IMR-90 (cell line): ENCODE results near the gene NEDD4L. TPM values are rescaled to one million over a fixed set of nuclear protein-coding genes. Genes with fewer than 3 reads are reported as not detected.

ENCODE experiments used
- ATAC-seq: fragments of 200-7000 bp; cut with Tn5 transposase; 2 replicates; pipeline ENCODE4 v1.9.1; 2020; ENCODE audit warnings: low read depth, mild to moderate bottlenecking, moderate library complexity
- BruUV-seq: library from RNA; stranded (reverse); fragments of 400-500 nt; replicated peaks from 2 replicates; lab custom pipeline; 2021; lab: Mats Ljungman, UMichigan
- CTCF ChIA-PET: fragments of 300-600 bp; formaldehyde crosslinking; extraction: SDS; loops from one replicate; lab custom pipeline; 2021; ENCODE audit warnings: antibody characterized with exemption; lab: Yijun Ruan, JAX
- POLR2A ChIA-PET: fragments of 300-600 bp; sonication (Branson Sonifier 250); formaldehyde crosslinking; loops from one replicate; lab custom pipeline; 2022; ENCODE audit warnings: antibody characterized with exemption; ENCODE audit not compliant: unreplicated experiment; lab: Charles Lee
- DNase-seq: peaks from one replicate; pipeline ENCODE4 v3.0.0; 2013
- H2AFZ ChIP-seq: replicated peaks from 2 replicates; pipeline ENCODE3; 2013; ENCODE audit warnings: low read length, mild to moderate bottlenecking; ENCODE audit not compliant: poor library complexity
- H2AK5ac ChIP-seq: 2 replicates; pipeline ENCODE4 v1.6.1; 2013; ENCODE audit warnings: low read depth, low read length, inconsistent platforms
- H2AK9ac ChIP-seq: replicated peaks from 2 replicates; pipeline ENCODE3; 2013; ENCODE audit warnings: mild to moderate bottlenecking, low read depth, low read length, moderate library complexity; ENCODE audit not compliant: poor library complexity
- H2BK120ac ChIP-seq: 2 replicates; pipeline ENCODE4 v1.6.1; 2013; ENCODE audit warnings: low read depth, low read length, inconsistent platforms
- H2BK15ac ChIP-seq: 3 replicates; pipeline ENCODE4 v1.6.1; 2013; ENCODE audit warnings: low read depth, low read length, inconsistent platforms
- H2BK20ac ChIP-seq: 2 replicates; pipeline ENCODE4 v1.6.1; 2013; ENCODE audit warnings: low read depth, mild to moderate bottlenecking, inconsistent platforms, low read length, moderate library complexity
- H2BK5ac ChIP-seq: 2 replicates; pipeline ENCODE4 v1.6.1; 2013; ENCODE audit warnings: mild to moderate bottlenecking, low read depth, low read length, inconsistent platforms; ENCODE audit not compliant: poor library complexity, severe bottlenecking
- H3K14ac ChIP-seq: replicated peaks from 2 replicates; pipeline ENCODE4 v1.6.1; 2013; ENCODE audit warnings: low read depth, low read length, inconsistent platforms
- H3K18ac ChIP-seq: 2 replicates; pipeline ENCODE4 v1.6.1; 2013; ENCODE audit warnings: low read depth, low read length, control low read depth
- H3K23ac ChIP-seq: 2 replicates; pipeline ENCODE4 v1.6.1; 2013; ENCODE audit warnings: low read depth, low read length, inconsistent platforms
- H3K27ac ChIP-seq: 2 replicates; pipeline ENCODE4 v1.5.1; 2013; ENCODE audit warnings: mild to moderate bottlenecking, control low read depth, low read length; ENCODE audit not compliant: insufficient read depth
- H3K27me3 ChIP-seq: 2 replicates; pipeline ENCODE4 v1.6.1; 2013; ENCODE audit warnings: low read length; ENCODE audit not compliant: control insufficient read depth, insufficient read depth
- H3K36me3 ChIP-seq: 2 replicates; pipeline ENCODE4 v1.6.1; 2013; ENCODE audit warnings: low read length, mixed read lengths; ENCODE audit not compliant: control insufficient read depth, insufficient read depth
- H3K4ac ChIP-seq: 2 replicates; pipeline ENCODE4 v1.6.1; 2013; ENCODE audit warnings: low read depth, low read length, inconsistent platforms
- H3K4me1 ChIP-seq: 2 replicates; pipeline ENCODE4 v1.6.1; 2013; ENCODE audit warnings: low read length, mixed read lengths; ENCODE audit not compliant: control insufficient read depth, insufficient read depth
- H3K4me2 ChIP-seq: 2 replicates; pipeline ENCODE4 v1.6.1; 2013; ENCODE audit warnings: low read depth, mild to moderate bottlenecking, control low read depth, low read length, moderate library complexity
- H3K4me3 ChIP-seq: 2 replicates; pipeline ENCODE4 v1.5.1; 2013; ENCODE audit warnings: low read depth, mild to moderate bottlenecking, control low read depth, low read length, moderate library complexity; ENCODE audit not compliant: insufficient read depth
- H3K56ac ChIP-seq: 2 replicates; pipeline ENCODE4 v1.6.1; 2013; ENCODE audit warnings: low read length, inconsistent platforms; ENCODE audit not compliant: insufficient read depth; ENCODE audit errors: extremely low read depth
- H3K79me1 ChIP-seq, 2 experiments: 2 replicates each; pipeline ENCODE4 v1.6.1; 2013; ENCODE audit warnings: low read length in 2 of 2, inconsistent platforms in 1 of 2, low read depth in 1 of 2
- H3K9ac ChIP-seq: 2 replicates; pipeline ENCODE4 v1.6.1; 2013; ENCODE audit warnings: low read depth, low read length, control low read depth
- H3K9me1 ChIP-seq: 2 replicates; pipeline ENCODE4 v1.6.1; 2013; ENCODE audit warnings: low read length, inconsistent platforms; ENCODE audit not compliant: insufficient read depth
- H3K9me3 ChIP-seq: 2 replicates; pipeline ENCODE4 v1.6.1; 2013; ENCODE audit warnings: low read length; ENCODE audit not compliant: control insufficient read depth, insufficient read depth
- H4K20me1 ChIP-seq: 2 replicates; pipeline ENCODE4 v1.6.1; 2013; ENCODE audit warnings: low read length, inconsistent platforms; ENCODE audit not compliant: insufficient read depth
- H4K5ac ChIP-seq: 2 replicates; pipeline ENCODE4 v1.6.1; 2013; ENCODE audit warnings: mild to moderate bottlenecking, low read depth, low read length, control low read depth
- H4K8ac ChIP-seq, 2 experiments: 2 replicates each; pipeline ENCODE4 v1.6.1; 2013; ENCODE audit warnings: low read depth in 2 of 2, low read length in 2 of 2, control low read depth in 1 of 2, inconsistent platforms in 1 of 2
- H4K91ac ChIP-seq: 2 replicates; pipeline ENCODE4 v1.6.1; 2013; ENCODE audit warnings: low read depth, low read length, inconsistent platforms; ENCODE audit not compliant: insufficient read depth
- MAZ ChIP-seq: IDR thresholded peaks from 2 replicates; pipeline ENCODE4 v1.6.1; 2012; ENCODE audit warnings: low read depth, mild to moderate bottlenecking, low read length, improper control_type of control experiment, moderate library complexity, borderline replicate concordance
- RAD21 ChIP-seq: IDR thresholded peaks from 2 replicates; pipeline ENCODE4 v1.6.1; 2012; ENCODE audit warnings: low read length, improper control_type of control experiment
- RCOR1 ChIP-seq: IDR thresholded peaks from 2 replicates; pipeline ENCODE4 v1.6.1; 2012; ENCODE audit warnings: mild to moderate bottlenecking, low read length, improper control_type of control experiment; ENCODE audit not compliant: insufficient replicate concordance
- RFX5 ChIP-seq: IDR thresholded peaks from 2 replicates; pipeline ENCODE4 v1.8.0; 2012; ENCODE audit warnings: low read depth, mild to moderate bottlenecking, low read length, moderate library complexity
- WGBS, 2 experiments: methylation state at CpG; one replicate each; pipeline versions ENCODE4 v1.1.5 to v1.1.7; 2013; ENCODE audit warnings: missing lambda C conversion rate in 2 of 2; ENCODE audit not compliant: insufficient read length in 1 of 2; ENCODE audit errors: extremely low coverage in 2 of 2; 5-methylcytosine and 5-hydroxymethylcytosine counted together
- dilution Hi-C: fragments of 300-500 bp; cut with HindIII; formaldehyde crosslinking; loops from one replicate; pipeline ENCODE4 v1.14.3; 2018; ENCODE audit warnings: low sequenced_read_pairs; ENCODE audit not compliant: unreplicated experiment
- in situ Hi-C: fragments of 300-500 bp; cut with MboI; formaldehyde crosslinking; loops from 3 replicates; pipeline ENCODE4 v1.14.3; 2019; ENCODE audit warnings: low sequenced_read_pairs, inconsistent platforms, mixed read lengths
- intact Hi-C: fragments of 100-400 bp; cut with micrococcal nuclease; formaldehyde crosslinking; loops from 2 replicates; pipeline ENCODE4 v1.10.0; 2022
- polyA plus RNA-seq, 3 experiments: library from polyadenylated mRNA; depleted of rRNA; stranded (reverse); fragments of >200 nt; gene quantifications; 2 replicates each; pipeline ENCODE4 v1.2.3, GENCODE V29; 2012; ENCODE audit warnings: low replicate concordance in 1 of 3
- total RNA-seq: library from RNA; depleted of rRNA; stranded (reverse); fragments of >200 nt; gene quantifications from 2 replicates; pipeline ENCODE4 v1.2.3, GENCODE V29; 2012
- TF ChIP-seq, protein P1 (sequence below): fragments of 150-350 bp; IDR thresholded peaks from 2 replicates; pipeline ENCODE4 v1.6.1; 2016; ENCODE audit warnings: low read depth, mild to moderate bottlenecking, low read length, moderate library complexity, borderline replicate concordance

NEDD4L gene
- total and polyA plus RNA-seq, 2 of the 4 experiments (the other 2 are of a cell fraction): 10.0 to 10.9 TPM

DNA sequence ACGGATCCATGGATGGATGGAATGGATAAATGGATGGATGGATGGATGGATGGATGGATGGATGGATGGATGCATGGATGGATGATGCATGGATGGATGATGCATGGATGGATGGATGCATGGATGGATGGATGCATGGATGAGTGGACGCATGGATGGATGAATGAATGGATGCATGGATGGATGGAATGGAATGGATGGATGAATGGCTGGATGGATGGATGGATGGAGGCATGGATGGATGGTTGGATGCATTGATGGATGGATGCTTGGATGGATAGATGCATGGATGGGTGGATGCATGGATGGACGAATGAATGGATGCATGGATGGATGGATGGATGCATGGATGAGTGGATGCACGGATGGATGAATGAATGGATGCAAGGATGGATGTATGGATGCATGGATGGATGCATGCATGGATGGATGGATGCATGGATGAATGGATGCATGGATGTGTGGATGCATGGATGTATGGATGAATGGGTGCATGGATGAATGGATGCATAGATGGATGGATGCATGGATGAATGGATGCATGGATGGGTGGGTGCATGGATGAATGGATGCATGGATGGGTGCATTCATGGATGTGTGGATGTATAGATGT is 375.7 kb downstream of the NEDD4L start:
- H2AK9ac ChIP-seq: no peak overlapping the region
- peaks cover 17% of the 10 kb centered on the region for H3K27me3 ChIP-seq
- H3K14ac ChIP-seq: no peak overlapping the region
- H3K4ac ChIP-seq: no peak overlapping the region
- ChIA-PET CTCF (no interaction called here), POLR2A (no interaction called here)
- H4K8ac ChIP-seq: no peak overlapping the region
- H3K4me3 ChIP-seq: no peak overlapping the region
- no peak for DNase-seq
- intact Hi-C loops (no loop called here), dilution Hi-C loops (no loop called here), in situ Hi-C loops (no loop called here)
- H3K4me1 ChIP-seq: peaks cover 11% of the 10 kb centered on the region
- no peak overlapping the region for H3K27ac ChIP-seq
- H2BK120ac ChIP-seq: no peak overlapping the region
- H4K20me1 ChIP-seq: no peaks in the 10 kb centered on the region
- H3K36me3 ChIP-seq: no peaks in the 10 kb centered on the region
- no peak overlapping the region for H2BK15ac ChIP-seq
- no peaks in the 10 kb centered on the region for H3K9me3 ChIP-seq
- H3K9me1 ChIP-seq: peaks cover 9% of the 10 kb centered on the region
- no peak overlapping the region for H3K18ac ChIP-seq
- no peak overlapping the region for H2BK20ac ChIP-seq
- no peaks in the 10 kb centered on the region for H3K79me1 ChIP-seq
- no peak overlapping the region for H4K91ac ChIP-seq
- H2AFZ ChIP-seq: no peak overlapping the region
- H2AK5ac ChIP-seq: no peak overlapping the region
- H3K23ac ChIP-seq: no peak overlapping the region
- ATAC-seq: no peak
- H2BK5ac ChIP-seq: no peak overlapping the region
- no TSS peak for BruUV-seq
- TF ChIP-seq, protein P1, sequence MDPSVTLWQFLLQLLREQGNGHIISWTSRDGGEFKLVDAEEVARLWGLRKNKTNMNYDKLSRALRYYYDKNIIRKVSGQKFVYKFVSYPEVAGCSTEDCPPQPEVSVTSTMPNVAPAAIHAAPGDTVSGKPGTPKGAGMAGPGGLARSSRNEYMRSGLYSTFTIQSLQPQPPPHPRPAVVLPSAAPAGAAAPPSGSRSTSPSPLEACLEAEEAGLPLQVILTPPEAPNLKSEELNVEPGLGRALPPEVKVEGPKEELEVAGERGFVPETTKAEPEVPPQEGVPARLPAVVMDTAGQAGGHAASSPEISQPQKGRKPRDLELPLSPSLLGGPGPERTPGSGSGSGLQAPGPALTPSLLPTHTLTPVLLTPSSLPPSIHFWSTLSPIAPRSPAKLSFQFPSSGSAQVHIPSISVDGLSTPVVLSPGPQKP: no peak
- TF ChIP-seq RFX5 (no peak), MAZ (no peak), RAD21 (no peak), RCOR1 (no peak)
- H3K9ac ChIP-seq: no peak overlapping the region
- no peak overlapping the region for H3K56ac ChIP-seq
- 50% methylated on average over 4 of the region's 4 CpGs; no CpG with 5 or more reads in 1 of the 2 experiments for WGBS, 2 experiments
- H4K5ac ChIP-seq: no peak overlapping the region
- no peak overlapping the region for H3K4me2 ChIP-seq
